Uterus (tissue), 2 donors: ENCODE results near the gene DMD.

Source experiments
- POLR2A ChIP-seq, 2 donors: fragments of 450-650 bp; IDR thresholded peaks; one replicate each; pipeline ENCODE4 v1.6.1; 2016; ENCODE audit warnings: antibody characterized with exemption in 2 of 2, mild to moderate bottlenecking in 1 of 2, moderate library complexity in 1 of 2
- TF ChIP-seq, protein P1 (sequence below), 4 experiments: fragments of 200-600 bp in 2 of 4; fragments of 450-650 bp in 2 of 4; sonication (generic) in 2 of 4; IDR thresholded peaks; one replicate each; pipeline ENCODE4 v1.5.1; 2016 to 2019; ENCODE audit warnings: antibody characterized with exemption in 4 of 4, mild to moderate bottlenecking in 2 of 4, moderate library complexity in 1 of 4

- TF ChIP-seq, protein P1, sequence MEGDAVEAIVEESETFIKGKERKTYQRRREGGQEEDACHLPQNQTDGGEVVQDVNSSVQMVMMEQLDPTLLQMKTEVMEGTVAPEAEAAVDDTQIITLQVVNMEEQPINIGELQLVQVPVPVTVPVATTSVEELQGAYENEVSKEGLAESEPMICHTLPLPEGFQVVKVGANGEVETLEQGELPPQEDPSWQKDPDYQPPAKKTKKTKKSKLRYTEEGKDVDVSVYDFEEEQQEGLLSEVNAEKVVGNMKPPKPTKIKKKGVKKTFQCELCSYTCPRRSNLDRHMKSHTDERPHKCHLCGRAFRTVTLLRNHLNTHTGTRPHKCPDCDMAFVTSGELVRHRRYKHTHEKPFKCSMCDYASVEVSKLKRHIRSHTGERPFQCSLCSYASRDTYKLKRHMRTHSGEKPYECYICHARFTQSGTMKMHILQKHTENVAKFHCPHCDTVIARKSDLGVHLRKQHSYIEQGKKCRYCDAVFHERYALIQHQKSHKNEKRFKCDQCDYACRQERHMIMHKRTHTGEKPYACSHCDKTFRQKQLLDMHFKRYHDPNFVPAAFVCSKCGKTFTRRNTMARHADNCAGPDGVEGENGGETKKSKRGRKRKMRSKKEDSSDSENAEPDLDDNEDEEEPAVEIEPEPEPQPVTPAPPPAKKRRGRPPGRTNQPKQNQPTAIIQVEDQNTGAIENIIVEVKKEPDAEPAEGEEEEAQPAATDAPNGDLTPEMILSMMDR (IDR thresholded peaks at IDR 0.05): no peak
- TF ChIP-seq POLR2A (IDR thresholded peaks at IDR 0.05): no peak
These were observed 215.9 kb downstream of the DMD start for GRCh38 chrX:32995427-32995826.
